ENCODE measurements around the gene GK2.

Gene GK2

GRCh38 chr4:79425586-79425985 is 17.6 kb upstream of the GK2 start:
- no peaks in the 10 kb centered on the region for H3K36me3 ChIP-seq (ENCODE audit: insufficient read depth, low read length)
- no peak overlapping the region for H3K4me2 ChIP-seq (ENCODE audit: insufficient read depth, low read length)
- H3K4me3 ChIP-seq (ENCODE audit: low read depth in 1 of 2, low read length in 2 of 2) = no peak overlapping the region
- no peak for DNase-seq
- no peaks in the 10 kb centered on the region for H3K27me3 ChIP-seq (ENCODE audit: insufficient read depth, low read length, poor library complexity)
- no peak overlapping the region for H2AFZ ChIP-seq (ENCODE audit: low read depth, low read length)
- ATAC-seq (ENCODE audit: insufficient read depth, low read depth) = no peak
- no peak overlapping the region for H3K9ac ChIP-seq (ENCODE audit: low read depth, low read length)
- H3K9me3 ChIP-seq (ENCODE audit: insufficient read depth, low read length, severe bottlenecking) = no peaks in the 10 kb centered on the region
- H4K20me1 ChIP-seq (ENCODE audit: insufficient read depth, low read length) = no peaks in the 10 kb centered on the region
- TF ChIP-seq EZH2 (IDR thresholded peaks at IDR 0.05; ENCODE audit: borderline replicate concordance, low read depth, low read length, severe bottlenecking) = no peak
- no peak for TF ChIP-seq CTCF (IDR thresholded peaks at IDR 0.05; ENCODE audit: borderline replicate concordance, extremely low read depth, low read length, poor library complexity, severe bottlenecking)
- H3K4me1 ChIP-seq (ENCODE audit: insufficient read depth, low read length) = no peaks in the 10 kb centered on the region
- H3K79me2 ChIP-seq (ENCODE audit: insufficient read depth, low read length) = no peaks in the 10 kb centered on the region
- H3K27ac ChIP-seq (ENCODE audit: low read length) = no peak overlapping the region

- Histone ChIP-seq H3K27ac (ENCODE audit: low read length) (no peak overlapping the region), H3K9ac (ENCODE audit: low read depth, low read length) (no peak overlapping the region), H3K9me3 (ENCODE audit: insufficient read depth, low read length, severe bottlenecking) (no peaks in the 10 kb centered on the region), H3K4me2 (ENCODE audit: insufficient read depth, low read length) (no peak overlapping the region), H3K79me2 (ENCODE audit: insufficient read depth, low read length) (no peaks in the 10 kb centered on the region), H3K27me3 (ENCODE audit: insufficient read depth, low read length, poor library complexity) (no peaks in the 10 kb centered on the region), H2AFZ (ENCODE audit: low read depth, low read length) (0 out of 2 replicates have a peak overlapping the region, but pooled peaks have one; percentile 34), H4K20me1 (ENCODE audit: insufficient read depth, low read length) (no peaks in the 10 kb centered on the region), H3K4me3 (ENCODE audit: low read depth in 1 of 2, low read length in 2 of 2) (no peak overlapping the region), H3K4me1 (ENCODE audit: insufficient read depth, low read length) (no peaks in the 10 kb centered on the region), H3K36me3 (ENCODE audit: insufficient read depth, low read length) (no peaks in the 10 kb centered on the region)
- DNase-seq (no peak), ATAC-seq (ENCODE audit: insufficient read depth, low read depth) (no peak)
- TF ChIP-seq EZH2 (IDR thresholded peaks at IDR 0.05; ENCODE audit: borderline replicate concordance, low read depth, low read length, severe bottlenecking) (no peak), CTCF (IDR thresholded peaks at IDR 0.05; ENCODE audit: borderline replicate concordance, extremely low read depth, low read length, poor library complexity, severe bottlenecking) (no peak)
These were observed 13.5 kb upstream of the GK2 start for GRCh38 chr4:79421483-79421882.

- H3K36me3 ChIP-seq (ENCODE audit: insufficient read depth, low read length) = no peaks in the 10 kb centered on the region
- H3K4me1 ChIP-seq (ENCODE audit: insufficient read depth, low read length) = no peaks in the 10 kb centered on the region
- H3K9ac ChIP-seq (ENCODE audit: low read depth, low read length) = no peak overlapping the region
- H3K9me3 ChIP-seq (ENCODE audit: insufficient read depth, low read length, severe bottlenecking) = no peaks in the 10 kb centered on the region
- no peak overlapping the region for H3K4me3 ChIP-seq (ENCODE audit: low read depth in 1 of 2, low read length in 2 of 2)
- no peaks in the 10 kb centered on the region for H3K79me2 ChIP-seq (ENCODE audit: insufficient read depth, low read length)
- TF ChIP-seq CTCF (IDR thresholded peaks at IDR 0.05; ENCODE audit: borderline replicate concordance, extremely low read depth, low read length, poor library complexity, severe bottlenecking) = no peak
- no peak for TF ChIP-seq EZH2 (IDR thresholded peaks at IDR 0.05; ENCODE audit: borderline replicate concordance, low read depth, low read length, severe bottlenecking)
- no peaks in the 10 kb centered on the region for H4K20me1 ChIP-seq (ENCODE audit: insufficient read depth, low read length)
- no peak overlapping the region for H2AFZ ChIP-seq (ENCODE audit: low read depth, low read length)
- no peak for DNase-seq
- no peak overlapping the region for H3K4me2 ChIP-seq (ENCODE audit: insufficient read depth, low read length)
- H3K27me3 ChIP-seq (ENCODE audit: insufficient read depth, low read length, poor library complexity) = no peaks in the 10 kb centered on the region
- no peak overlapping the region for H3K27ac ChIP-seq (ENCODE audit: low read length)
- no peak for ATAC-seq (ENCODE audit: insufficient read depth, low read depth)
These were observed 5.9 kb upstream of the GK2 start for GRCh38 chr4:79413886-79414285.

All from DND-41 (cell line).